Liver (tissue), 9 donors: ENCODE data around the gene P2RY8. TPM values are rescaled to one million over a fixed set of nuclear protein-coding genes. Genes with fewer than 3 reads are reported as not detected.

Experiments
- DNase-seq: peaks from one replicate; pipeline ENCODE4 v3.0.0-alpha.2; 2017; ENCODE audit warnings: low spot score
- H3K27ac ChIP-seq, 2 donors: one replicate each; pipeline ENCODE4 v1.7.0; 2013; ENCODE audit warnings: inconsistent platforms in 2 of 2, low read length in 2 of 2, control low read depth in 1 of 2, low read depth in 1 of 2, mild to moderate bottlenecking in 1 of 2
- H3K27me3 ChIP-seq, 4 donors: one replicate each; pipeline versions ENCODE4 v1.6.1 to v1.7.0; 2013; ENCODE audit warnings: low read length in 3 of 4, inconsistent platforms in 1 of 4, mild to moderate bottlenecking in 1 of 4, moderate library complexity in 1 of 4; ENCODE audit not compliant: control insufficient read depth in 4 of 4, insufficient read depth in 4 of 4
- H3K36me3 ChIP-seq, 4 donors: one replicate each; pipeline versions ENCODE4 v1.6.1 to v1.7.0; 2013; ENCODE audit warnings: low read length in 3 of 4, mild to moderate bottlenecking in 3 of 4, low read depth in 1 of 4, moderate library complexity in 1 of 4; ENCODE audit not compliant: control insufficient read depth in 4 of 4, insufficient read depth in 3 of 4
- H3K4me1 ChIP-seq, 4 donors: one replicate each; pipeline versions ENCODE4 v1.6.1 to v1.7.0; 2013; ENCODE audit warnings: low read length in 3 of 4, mild to moderate bottlenecking in 3 of 4, moderate library complexity in 1 of 4; ENCODE audit not compliant: control insufficient read depth in 4 of 4, insufficient read depth in 4 of 4
- H3K4me3 ChIP-seq, 3 donors: one replicate each; pipeline versions ENCODE4 v1.6.1 to v1.7.0; 2013; ENCODE audit warnings: low read length in 3 of 3, control low read depth in 1 of 3, low read depth in 1 of 3, mild to moderate bottlenecking in 1 of 3
- H3K9ac ChIP-seq, 2 donors: one replicate each; pipeline ENCODE4 v1.7.0; 2013; ENCODE audit warnings: low read length in 2 of 2, mild to moderate bottlenecking in 2 of 2, moderate library complexity in 2 of 2, control low read depth in 1 of 2, low read depth in 1 of 2
- H3K9me3 ChIP-seq, 4 donors: one replicate each; pipeline versions ENCODE4 v1.6.1 to v1.7.0; 2013; ENCODE audit warnings: low read length in 3 of 4; ENCODE audit not compliant: control insufficient read depth in 4 of 4
- EGR1 ChIP-seq, 2 donors: IDR thresholded peaks; 2 replicates each; pipeline ENCODE4 v1.6.1; 2016 to 2018; ENCODE audit warnings: antibody characterized with exemption in 2 of 2, low read depth in 2 of 2
- FOXA1 ChIP-seq: IDR thresholded peaks from 2 replicates; pipeline ENCODE4 v1.6.1; 2016; ENCODE audit warnings: antibody characterized with exemption
- FOXA2 ChIP-seq: IDR thresholded peaks from 2 replicates; pipeline ENCODE4 v1.6.1; 2016; ENCODE audit warnings: antibody characterized with exemption
- GABPA ChIP-seq, 2 donors: IDR thresholded peaks in 1 of 2; conservative IDR thresholded peaks in 1 of 2; 2 replicates each; pipeline ENCODE4 v1.6.1; 2016; ENCODE audit warnings: antibody characterized with exemption in 2 of 2, mild to moderate bottlenecking in 1 of 2, moderate library complexity in 1 of 2
- HNF4A ChIP-seq, 2 donors: conservative IDR thresholded peaks; 2 replicates each; pipeline ENCODE4 v1.6.1; 2016; ENCODE audit warnings: antibody characterized with exemption in 2 of 2, mild to moderate bottlenecking in 2 of 2
- HNF4G ChIP-seq: IDR thresholded peaks from 2 replicates; pipeline ENCODE4 v1.6.1; 2016; ENCODE audit warnings: antibody characterized with exemption
- JUND ChIP-seq, 2 donors: IDR thresholded peaks; 2 replicates each; pipeline ENCODE4 v1.6.1; 2016; ENCODE audit warnings: antibody characterized with exemption in 2 of 2
- MAX ChIP-seq: IDR thresholded peaks from 2 replicates; pipeline ENCODE4 v1.6.1; 2016; ENCODE audit warnings: antibody characterized with exemption
- NR2F2 ChIP-seq: IDR thresholded peaks from 2 replicates; pipeline ENCODE4 v1.6.1; 2016; ENCODE audit warnings: antibody characterized with exemption
- RAD21 ChIP-seq, 2 donors: IDR thresholded peaks; 2 replicates each; pipeline ENCODE4 v1.6.1; 2016; ENCODE audit warnings: antibody characterized with exemption in 2 of 2, mild to moderate bottlenecking in 2 of 2
- REST ChIP-seq: IDR thresholded peaks from 2 replicates; pipeline ENCODE4 v1.6.1; 2016; ENCODE audit warnings: antibody characterized with exemption, mild to moderate bottlenecking
- RXRA ChIP-seq, 2 donors: IDR thresholded peaks; 2 replicates each; pipeline ENCODE4 v1.6.1; 2017 to 2018; ENCODE audit warnings: antibody characterized with exemption in 2 of 2, mild to moderate bottlenecking in 1 of 2
- SP1 ChIP-seq: IDR thresholded peaks from 2 replicates; pipeline ENCODE4 v1.6.1; 2018; ENCODE audit warnings: antibody characterized with exemption, mild to moderate bottlenecking
- TAF1 ChIP-seq: conservative IDR thresholded peaks from 2 replicates; pipeline ENCODE4 v1.6.1; 2016; ENCODE audit warnings: antibody characterized with exemption, mild to moderate bottlenecking
- YY1 ChIP-seq: IDR thresholded peaks from 2 replicates; pipeline ENCODE4 v1.6.1; 2016; ENCODE audit warnings: antibody characterized with exemption, mild to moderate bottlenecking
- ZBTB33 ChIP-seq: IDR thresholded peaks from 2 replicates; pipeline ENCODE4 v1.6.1; 2016; ENCODE audit warnings: antibody characterized with exemption
- WGBS: extraction: QIAGEN DNeasy Blood & Tissue Kit; methylation state at CpG from one replicate; pipeline ENCODE4 v1.1.7; 2013; 5-methylcytosine and 5-hydroxymethylcytosine counted together
- polyA plus RNA-seq, 2 donors: library from polyadenylated mRNA; stranded (reverse) in 1 of 2; unstranded in 1 of 2; fragments of 200-250 nt in 1 of 2; fragments of >200 nt in 1 of 2; fragmentation: Nextera tagmentation in 1 of 2; extraction: Ambion mirVana in 1 of 2; gene quantifications; one replicate each; pipeline versions ENCODE4 v1.2.1 to v1.2.3, GENCODE V29; 2013 to 2015
- total RNA-seq, 2 donors: library from RNA; depleted of rRNA; stranded (reverse); fragments of >200 nt; gene quantifications; one replicate each; pipeline ENCODE4 v1.2.3, GENCODE V29; 2014
- TF ChIP-seq, protein P1 (sequence below): fragments of 150-350 bp; IDR thresholded peaks from 2 replicates; pipeline ENCODE4 v1.5.1; 2017; ENCODE audit warnings: improper control_type of control experiment, low read depth, low read length; ENCODE audit not compliant: missing input control
- TF ChIP-seq, protein P2 (sequence below): IDR thresholded peaks from 2 replicates; pipeline ENCODE4 v1.6.1; 2016; ENCODE audit warnings: antibody characterized with exemption
- donor health status: healthy.
- donor health status: healthy.
- donor health status: healthy.
- donor health status: healthy.
- donor health status: healthy.

P2RY8 gene
- total and polyA plus RNA-seq, 4 donors, result 0.24 to 4.4 (median 0.59) TPM

DNA sequence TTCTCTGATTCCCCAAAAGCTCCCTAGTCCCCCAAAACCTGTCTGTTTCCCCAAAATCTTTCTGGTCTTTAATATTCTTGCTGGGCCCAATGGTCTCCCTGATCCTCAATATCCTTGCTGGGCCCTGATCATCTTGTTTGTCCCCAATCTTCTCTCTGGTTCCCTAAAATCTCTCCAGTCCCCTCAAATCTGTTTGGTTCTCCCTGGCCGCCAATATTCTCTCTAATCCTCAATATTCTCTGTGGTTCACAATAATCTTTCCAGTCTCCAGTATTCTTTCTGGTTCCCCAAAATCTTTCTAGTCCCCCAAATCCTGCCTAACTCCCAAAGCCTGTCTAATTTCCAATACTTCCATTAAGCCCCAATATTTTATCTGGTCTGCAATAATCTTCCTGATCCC lies 18.5 kb downstream of the P2RY8 start:
- DNase-seq, result no peak
- no peak overlapping the region for H3K9ac ChIP-seq
- no peaks in the 10 kb centered on the region for H3K27me3 ChIP-seq
- H3K4me1 ChIP-seq, result no peaks in the 10 kb centered on the region
- TF ChIP-seq TAF1 (no peak), FOXA1 (no peak), FOXA2 (no peak), HNF4A (conservative IDR thresholded peaks at IDR 0.05) (no peak), JUND (IDR thresholded peaks at IDR 0.05) (no peak), YY1 (no peak), ZBTB33 (no peak), RXRA (IDR thresholded peaks at IDR 0.05) (no peak), HNF4G (no peak), SP1 (no peak), MAX (no peak), EGR1 (IDR thresholded peaks at IDR 0.05; ENCODE audit: low read depth in 2 of 2) (no peak), NR2F2 (no peak), GABPA (IDR thresholded peaks at IDR 0.05 in 1 of 2, conservative IDR thresholded peaks at IDR 0.05 in 1 of 2) (no peak), RAD21 (IDR thresholded peaks at IDR 0.05) (no peak), REST (no peak)
- TF ChIP-seq, protein P1, sequence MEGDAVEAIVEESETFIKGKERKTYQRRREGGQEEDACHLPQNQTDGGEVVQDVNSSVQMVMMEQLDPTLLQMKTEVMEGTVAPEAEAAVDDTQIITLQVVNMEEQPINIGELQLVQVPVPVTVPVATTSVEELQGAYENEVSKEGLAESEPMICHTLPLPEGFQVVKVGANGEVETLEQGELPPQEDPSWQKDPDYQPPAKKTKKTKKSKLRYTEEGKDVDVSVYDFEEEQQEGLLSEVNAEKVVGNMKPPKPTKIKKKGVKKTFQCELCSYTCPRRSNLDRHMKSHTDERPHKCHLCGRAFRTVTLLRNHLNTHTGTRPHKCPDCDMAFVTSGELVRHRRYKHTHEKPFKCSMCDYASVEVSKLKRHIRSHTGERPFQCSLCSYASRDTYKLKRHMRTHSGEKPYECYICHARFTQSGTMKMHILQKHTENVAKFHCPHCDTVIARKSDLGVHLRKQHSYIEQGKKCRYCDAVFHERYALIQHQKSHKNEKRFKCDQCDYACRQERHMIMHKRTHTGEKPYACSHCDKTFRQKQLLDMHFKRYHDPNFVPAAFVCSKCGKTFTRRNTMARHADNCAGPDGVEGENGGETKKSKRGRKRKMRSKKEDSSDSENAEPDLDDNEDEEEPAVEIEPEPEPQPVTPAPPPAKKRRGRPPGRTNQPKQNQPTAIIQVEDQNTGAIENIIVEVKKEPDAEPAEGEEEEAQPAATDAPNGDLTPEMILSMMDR, result no peak
- TF ChIP-seq, protein P2, sequence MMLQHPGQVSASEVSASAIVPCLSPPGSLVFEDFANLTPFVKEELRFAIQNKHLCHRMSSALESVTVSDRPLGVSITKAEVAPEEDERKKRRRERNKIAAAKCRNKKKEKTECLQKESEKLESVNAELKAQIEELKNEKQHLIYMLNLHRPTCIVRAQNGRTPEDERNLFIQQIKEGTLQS, result no peak
- no peaks in the 10 kb centered on the region for H3K36me3 ChIP-seq
- no peak overlapping the region for H3K4me3 ChIP-seq
- H3K27ac ChIP-seq, result no peak overlapping the region
- 98% methylated on average over 1 of the region's 1 CpG for WGBS
- H3K9me3 ChIP-seq, result no peaks in the 10 kb centered on the region
